ENCODE measurements around the gene EPAS1. TPM values are rescaled to one million over a fixed set of nuclear protein-coding genes. Genes with fewer than 3 reads are reported as not detected.
A peak's percentile ranks its signal among the peaks of the same experiment; 100 is the strongest.

Gene EPAS1
- total and polyA plus RNA-seq, 5 experiments from 2014 or later, result 0.16 to 1.7 (median 1.1) TPM

DNA sequence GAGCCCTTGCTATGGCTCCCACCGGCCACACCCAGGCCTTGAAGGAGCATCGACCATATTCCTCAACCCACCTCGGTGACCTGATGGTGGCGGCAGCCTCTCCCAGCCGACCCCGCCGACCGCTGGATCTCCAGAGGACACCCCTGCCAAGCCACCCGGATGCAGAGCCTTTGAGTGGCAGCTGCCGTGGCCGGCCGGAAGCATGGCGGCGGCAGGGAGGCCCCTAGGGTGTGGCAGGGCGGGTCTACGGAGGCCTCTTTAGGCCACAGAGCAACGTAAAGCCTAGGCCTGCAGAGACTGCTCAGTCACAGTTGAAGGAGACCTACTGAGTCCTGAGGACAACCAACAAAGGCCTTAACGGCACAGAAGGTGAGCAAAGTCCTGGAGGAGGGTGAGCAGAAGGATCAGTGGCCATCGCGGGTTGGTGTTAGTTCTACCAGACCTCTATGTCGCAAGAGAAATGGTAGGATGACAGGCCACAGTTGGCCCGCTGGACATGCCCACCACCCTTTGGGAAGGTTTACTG, 131.8 kb downstream of the EPAS1 start:
- no peak overlapping the region for H3K4me3 Mint-ChIP-seq
- DNase-seq, result no peak
- no peak for ATAC-seq
- H3K27ac Mint-ChIP-seq, result no peak overlapping the region
- peaks cover 0 to 9% (median 0%) of the 10 kb centered on the region in 9 donors for H3K9me3 Mint-ChIP-seq
- POLR2A ChIA-PET, result no interaction called here
- peaks cover 25 to 43% (median 41%) of the 10 kb centered on the region in 4 donors for H3K4me1 Mint-ChIP-seq
- no peaks in the 10 kb centered on the region for H3K27me3 Mint-ChIP-seq
- peaks cover 0 to 6% (median 5%) of the 10 kb centered on the region in 3 donors for H3K36me3 Mint-ChIP-seq

DNA sequence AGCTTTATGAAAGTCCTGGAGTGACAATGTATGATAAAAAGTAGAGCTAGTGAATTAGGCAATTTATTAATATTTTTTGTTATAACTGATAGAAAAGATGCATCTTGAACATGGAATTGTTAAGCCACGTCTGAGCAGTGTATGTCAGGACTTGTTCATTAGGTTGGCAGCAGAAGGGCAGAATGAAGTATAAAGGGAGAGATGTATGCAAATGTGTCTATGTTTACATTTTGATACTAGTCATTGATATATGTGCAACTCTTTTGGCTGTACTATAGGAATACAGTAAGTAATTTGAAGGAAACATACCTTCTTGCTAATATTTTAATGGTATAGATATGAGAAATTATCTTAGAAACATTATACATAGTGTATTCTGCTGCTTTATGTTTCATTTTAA, 133.2 kb downstream of the EPAS1 start:
- Mint-ChIP-seq H3K4me3 (peak overlapping the region in 4 of 10 donors; percentile 14 to 54 (median 44)), H3K9me3 (peaks cover 0 to 9% (median 0%) of the 10 kb centered on the region in 9 donors), H3K36me3 (peaks cover 0 to 6% (median 5%) of the 10 kb centered on the region in 3 donors), H3K4me1 (peaks cover 30 to 54% (median 49%) of the 10 kb centered on the region in 4 donors), H3K27ac (peak overlapping the region in 2 of 10 donors; percentile 10 to 50), H3K27me3 (no peaks in the 10 kb centered on the region)
- no peak for ATAC-seq
- no peak for DNase-seq
- POLR2A ChIA-PET, result no interaction called here

DNA sequence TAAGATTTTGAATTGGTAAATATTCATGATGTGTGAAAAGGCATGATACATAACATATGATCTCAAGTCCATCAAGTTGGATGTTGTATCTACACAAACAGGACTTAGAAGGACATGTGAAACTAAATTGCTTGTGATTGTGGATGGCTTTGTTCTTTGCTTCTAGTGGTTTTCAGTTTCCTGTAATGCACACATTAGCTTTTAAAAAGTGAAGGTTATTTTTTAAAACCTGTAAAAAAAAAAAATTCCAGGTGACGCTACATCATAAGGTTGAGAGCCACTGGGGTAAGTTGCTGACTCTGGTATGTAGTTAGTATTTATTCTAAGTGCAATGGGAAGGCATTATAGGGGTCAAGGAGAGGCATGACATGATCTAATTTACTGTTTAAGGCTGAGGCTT, 133.8 kb downstream of the EPAS1 start:
- peak overlapping the region in 8 of 10 donors; percentile 5 to 64 (median 42) for H3K4me3 Mint-ChIP-seq
- H3K4me1 Mint-ChIP-seq, result peaks cover 30 to 54% (median 51%) of the 10 kb centered on the region in 4 donors
- POLR2A ChIA-PET, result no interaction called here
- no peaks in the 10 kb centered on the region for H3K27me3 Mint-ChIP-seq
- ATAC-seq, result peak in 1 of 2 donors; percentile 77
- peaks cover 0 to 6% (median 5%) of the 10 kb centered on the region in 3 donors for H3K36me3 Mint-ChIP-seq
- H3K27ac Mint-ChIP-seq, result peak overlapping the region in 7 of 10 donors; percentile 0 to 74 (median 34)
- H3K9me3 Mint-ChIP-seq, result peaks cover 0 to 9% (median 0%) of the 10 kb centered on the region in 9 donors
- DNase-seq, result peak in 3 of 10 donors; percentile 4 to 19 (median 18)

- Mint-ChIP-seq H3K4me3 (peak overlapping the region in 8 of 10 donors; percentile 5 to 64 (median 42)), H3K36me3 (peaks cover 0 to 6% (median 5%) of the 10 kb centered on the region in 3 donors), H3K27me3 (no peaks in the 10 kb centered on the region), H3K27ac (peak overlapping the region in 7 of 10 donors; percentile 0 to 74 (median 31)), H3K4me1 (peaks cover 30 to 54% (median 51%) of the 10 kb centered on the region in 4 donors), H3K9me3 (peaks cover 0 to 9% (median 0%) of the 10 kb centered on the region in 9 donors)
- POLR2A ChIA-PET, result no interaction called here
- DNase-seq, result no peak
- ATAC-seq, result peak in 1 of 2 donors; percentile 69
These were observed 134.5 kb downstream of the EPAS1 start for GRCh38 chr2:46431481-46432235.

DNA sequence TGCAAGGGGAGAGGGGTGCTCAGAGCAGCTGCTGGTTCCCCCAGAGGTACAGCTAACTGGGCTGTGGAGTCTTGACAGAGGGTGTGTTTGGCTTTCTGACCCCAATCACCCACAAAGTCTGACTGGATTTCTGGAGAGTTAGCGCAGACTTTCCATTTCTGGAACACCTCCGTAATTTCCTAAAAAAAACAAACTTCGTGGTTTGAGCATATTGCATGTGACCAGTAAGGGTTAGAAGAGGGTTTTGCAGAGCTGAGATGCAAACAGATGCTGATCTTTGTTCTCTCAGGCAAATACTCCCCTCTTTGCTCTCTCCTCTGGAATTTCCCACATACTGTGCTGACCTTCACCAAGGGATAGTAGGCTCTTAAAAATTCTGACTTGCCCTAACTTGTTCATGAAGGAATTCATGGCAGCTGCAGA, 137.7 kb downstream of the EPAS1 start:
- Mint-ChIP-seq H3K4me3 (no peak overlapping the region), H3K27me3 (no peaks in the 10 kb centered on the region), H3K9me3 (peaks cover 0 to 3% (median 0%) of the 10 kb centered on the region in 9 donors), H3K36me3 (peaks cover 0 to 6% (median 0%) of the 10 kb centered on the region in 3 donors), H3K27ac (no peak overlapping the region), H3K4me1 (peaks cover 42 to 74% (median 69%) of the 10 kb centered on the region in 4 donors)
- ATAC-seq, result no peak
- no peak for DNase-seq
- POLR2A ChIA-PET, result no interaction called here

GRCh38 chr2:46435353-46435752, 138.1 kb downstream of the EPAS1 start:
- Mint-ChIP-seq H3K36me3 (peaks cover 0 to 6% (median 0%) of the 10 kb centered on the region in 3 donors), H3K27ac (no peak overlapping the region), H3K27me3 (no peaks in the 10 kb centered on the region), H3K4me3 (no peak overlapping the region), H3K4me1 (peaks cover 44 to 74% (median 69%) of the 10 kb centered on the region in 4 donors), H3K9me3 (no peaks in the 10 kb centered on the region)
- POLR2A ChIA-PET, result no interaction called here
- ATAC-seq (no peak), DNase-seq (no peak)

DNA sequence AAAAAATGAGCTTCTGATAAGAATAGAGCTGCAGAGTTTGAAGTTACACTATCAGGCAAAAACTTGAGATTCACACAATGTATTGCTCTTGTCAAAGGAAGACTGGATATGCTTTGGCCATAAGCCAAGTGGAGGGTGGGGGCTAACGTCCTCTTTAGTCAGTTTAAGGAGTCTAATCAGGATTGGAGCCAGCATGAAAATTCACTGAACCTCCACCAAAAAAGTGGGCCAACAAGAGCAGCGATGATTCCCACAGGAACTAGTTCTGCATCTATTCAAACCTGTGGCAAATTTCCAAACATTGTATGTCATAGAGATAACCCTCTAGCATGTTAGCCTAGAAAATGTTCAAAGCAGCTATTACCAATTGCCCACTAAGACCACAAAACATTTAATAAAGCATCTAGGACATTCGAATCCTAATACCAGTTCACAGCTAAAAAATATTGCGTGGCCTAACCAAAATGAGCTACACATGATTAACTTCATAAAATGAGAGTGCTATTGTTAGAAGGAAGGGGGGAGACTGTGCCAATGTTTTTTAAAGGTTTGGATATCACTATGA, 138.7 kb downstream of the EPAS1 start:
- POLR2A ChIA-PET, result no interaction called here
- Mint-ChIP-seq H3K27ac (no peak overlapping the region), H3K4me1 (peaks cover 44 to 72% (median 67%) of the 10 kb centered on the region in 4 donors), H3K9me3 (no peaks in the 10 kb centered on the region), H3K4me3 (no peak overlapping the region), H3K27me3 (no peaks in the 10 kb centered on the region), H3K36me3 (peaks cover 0 to 6% (median 0%) of the 10 kb centered on the region in 3 donors)
- DNase-seq (no peak), ATAC-seq (no peak)

Other genes starting within 250 kb of the EPAS1 start
- not detected for gene TMEM247, start 182.2 kb downstream of the EPAS1 start, total RNA-seq
- not detected for gene TMEM247, start 182.2 kb downstream of the EPAS1 start, polyA plus RNA-seq
- 10 to 100 TPM; 30.4 to 36.4 TPM for gene RHOQ, start 245.1 kb downstream of the EPAS1 start, total RNA-seq
- gene RHOQ, start 245.1 kb downstream of the EPAS1 start, polyA plus RNA-seq, result 1 to 10 TPM in 2 of 3 donors, under 1 TPM in 1; 0.61 to 1.8 (median 1.6) TPM
- gene ATP6V1E2, start 245.2 kb downstream of the EPAS1 start, total RNA-seq, result 10 to 100 TPM; 21.7 to 22.0 TPM
- 10 to 100 TPM in 1 of 3 donors, 1 to 10 TPM in 2; 1.9 to 10.2 (median 9.4) TPM for gene ATP6V1E2, start 245.2 kb downstream of the EPAS1 start, polyA plus RNA-seq